ENCODE data around the gene NENF. TPM values are rescaled to one million over a fixed set of nuclear protein-coding genes. Genes with fewer than 3 reads are reported as not detected.

Gene NENF
- total RNA-seq, 4 donors from 2014 or later, result 47.4 to 53.8 (median 52.1) TPM

- no peak for ATAC-seq (ENCODE audit: low FRiP score)
- no peak for DNase-seq (ENCODE audit: low spot score)
- TF ChIP-seq CTCF (IDR thresholded peaks at IDR 0.05), result no peak
These were observed 29.4 kb downstream of the NENF start for GRCh38 chr1:212461916-212462660.

- TF ChIP-seq CTCF (IDR thresholded peaks at IDR 0.05), result no peak
- ATAC-seq (ENCODE audit: low FRiP score) (no peak), DNase-seq (ENCODE audit: low spot score) (no peak)
These were observed 31.0 kb downstream of the NENF start for GRCh38 chr1:212463565-212464285.

GRCh38 chr1:212465311-212465710, 32.6 kb downstream of the NENF start:
- no peak for DNase-seq (ENCODE audit: low spot score)
- TF ChIP-seq CTCF (IDR thresholded peaks at IDR 0.05), result no peak
- no peak for ATAC-seq (ENCODE audit: low FRiP score)

- no peak for DNase-seq (ENCODE audit: low spot score)
- ATAC-seq (ENCODE audit: low FRiP score), result no peak
- TF ChIP-seq CTCF (IDR thresholded peaks at IDR 0.05), result no peak
These were observed 33.7 kb downstream of the NENF start for GRCh38 chr1:212466437-212466836.

- ATAC-seq (ENCODE audit: low FRiP score), result no peak
- TF ChIP-seq CTCF (IDR thresholded peaks at IDR 0.05), result no peak
- DNase-seq (ENCODE audit: low spot score), result no peak
These were observed 34.4 kb downstream of the NENF start for GRCh38 chr1:212466898-212467650.

GRCh38 chr1:212467843-212468482, 35.2 kb downstream of the NENF start:
- no peak for ATAC-seq (ENCODE audit: low FRiP score)
- DNase-seq (ENCODE audit: low spot score), result no peak
- no peak for TF ChIP-seq CTCF (IDR thresholded peaks at IDR 0.05)

All from omental fat pad (tissue), 4 donors.